H1 (cell line): Measurements from ENCODE around the gene OTOGL. TPM values are rescaled to one million over a fixed set of nuclear protein-coding genes. Genes with fewer than 3 reads are reported as not detected.

Experiments
- CTCF ChIA-PET: fragments of 300-600 bp; sonication (Branson Sonifier 250); formaldehyde crosslinking; loops from one replicate; lab custom pipeline; 2021; ENCODE audit not compliant: partially characterized antibody; lab: Charles Lee
- POLR2A ChIA-PET: fragments of 300-600 bp; sonication (Branson Sonifier 250); formaldehyde crosslinking; loops from one replicate; lab custom pipeline; 2021; ENCODE audit warnings: inconsistent platforms; ENCODE audit not compliant: partially characterized antibody; lab: Charles Lee
- DNase-seq, 2 experiments: peaks; one replicate each; pipeline versions ENCODE4 v3.0.0 to v3.0.0-alpha.2; 2010 to 2022; ENCODE audit warnings: low spot score in 2 of 2, low read depth in 1 of 2, mixed read lengths in 1 of 2
- FAIRE-seq: peaks from 2 replicates; lab custom pipeline; 2011; peaks lifted over from hg19 to GRCh38; lab: Jason Lieb, UNC
- H2AFZ ChIP-seq: 2 replicates; pipeline ENCODE4 v1.8.1; 2012; ENCODE audit warnings: low read length, inconsistent platforms
- H2AK5ac ChIP-seq: 2 replicates; pipeline ENCODE4 v1.6.1; 2013; ENCODE audit warnings: low read depth, low read length
- H2BK120ac ChIP-seq: replicated peaks from 2 replicates; pipeline ENCODE3; 2013; ENCODE audit warnings: low read depth, low read length, inconsistent platforms
- H2BK12ac ChIP-seq: 2 replicates; pipeline ENCODE4 v1.6.1; 2013; ENCODE audit warnings: low read depth, low read length
- H2BK15ac ChIP-seq: 2 replicates; pipeline ENCODE4 v1.6.1; 2013; ENCODE audit warnings: low read length
- H2BK20ac ChIP-seq: 2 replicates; pipeline ENCODE4 v1.6.1; 2013; ENCODE audit warnings: low read length
- H2BK5ac ChIP-seq: 2 replicates; pipeline ENCODE4 v1.6.1; 2013; ENCODE audit warnings: low read depth, low read length
- H3K14ac ChIP-seq: 2 replicates; pipeline ENCODE4 v1.6.1; 2013; ENCODE audit warnings: inconsistent platforms; ENCODE audit not compliant: insufficient read length
- H3K18ac ChIP-seq: 2 replicates; pipeline ENCODE4 v1.6.1; 2013; ENCODE audit warnings: low read length; ENCODE audit errors: extremely low read depth
- H3K23ac ChIP-seq: 2 replicates; pipeline ENCODE4 v1.6.1; 2013; ENCODE audit warnings: inconsistent platforms; ENCODE audit not compliant: insufficient read length
- H3K23me2 ChIP-seq: 2 replicates; pipeline ENCODE4 v1.6.1; 2013; ENCODE audit warnings: low read depth, low read length
- H3K27ac ChIP-seq: 2 replicates; pipeline ENCODE4 v1.6.1; 2011; ENCODE audit warnings: low read depth, low read length, inconsistent platforms
- H3K27me3 ChIP-seq, 4 experiments: replicated peaks in 1 of 4; 1 replicate in 1 of 4; 2 replicates in 3 of 4; pipeline versions ENCODE4 v1.6.1 to v1.8.1; 2011 to 2013; ENCODE audit warnings: low read length in 3 of 4, mild to moderate bottlenecking in 3 of 4, inconsistent platforms in 2 of 4, mixed read lengths in 2 of 4, moderate library complexity in 1 of 4; ENCODE audit not compliant: control insufficient read depth in 3 of 4, insufficient read depth in 3 of 4; ENCODE audit errors: extremely low read depth in 1 of 4
- H3K36me3 ChIP-seq, 4 experiments: 2 replicates each; pipeline versions ENCODE4 v1.6.1 to v1.8.1; 2011 to 2013; ENCODE audit warnings: mild to moderate bottlenecking in 4 of 4, low read length in 3 of 4, moderate library complexity in 2 of 4, control low read depth in 1 of 4, inconsistent platforms in 1 of 4; ENCODE audit not compliant: insufficient read depth in 4 of 4, control insufficient read depth in 2 of 4
- H3K4ac ChIP-seq: replicated peaks from 2 replicates; pipeline ENCODE3; 2013; ENCODE audit warnings: low read length, low read depth, mixed read lengths, inconsistent platforms; ENCODE audit not compliant: insufficient read length
- H3K4me1 ChIP-seq, 4 experiments: replicated peaks in 1 of 4; 1 replicate in 1 of 4; 2 replicates in 3 of 4; pipeline versions ENCODE4 v1.6.1 to v1.8.1; 2011 to 2013; ENCODE audit warnings: low read length in 3 of 4, inconsistent platforms in 2 of 4, mixed read lengths in 1 of 4; ENCODE audit not compliant: insufficient read depth in 4 of 4, control insufficient read depth in 3 of 4
- H3K4me2 ChIP-seq, 2 experiments: 2 replicates each; pipeline versions ENCODE4 v1.6.1 to v1.8.1; 2011 to 2013; ENCODE audit warnings: low read depth in 2 of 2, low read length in 2 of 2, control low read depth in 1 of 2, inconsistent platforms in 1 of 2, mild to moderate bottlenecking in 1 of 2; ENCODE audit not compliant: insufficient read depth in 1 of 2
- H3K4me3 ChIP-seq, 4 experiments: fragments of 200-600, 300-600 bp in 1 of 4; sonication (generic), shearing (Covaris generic), sonication (Bioruptor Twin) in 1 of 4; 2 replicates each; pipeline versions ENCODE4 v1.5.1 to v1.8.1; 2011 to 2016; ENCODE audit warnings: low read length in 4 of 4, low read depth in 3 of 4, control low read depth in 2 of 4, inconsistent platforms in 2 of 4, mild to moderate bottlenecking in 2 of 4, mixed read lengths in 1 of 4, moderate library complexity in 1 of 4; ENCODE audit not compliant: insufficient read depth in 2 of 4; ENCODE audit errors: extremely low read depth in 1 of 4
- H3K56ac ChIP-seq: replicated peaks from 2 replicates; pipeline ENCODE3; 2013; ENCODE audit warnings: low read depth, mild to moderate bottlenecking, mixed read lengths, low read length, inconsistent platforms; ENCODE audit not compliant: insufficient read length
- H3K79me1 ChIP-seq: 2 replicates; pipeline ENCODE4 v1.6.1; 2013; ENCODE audit warnings: low read depth, low read length, control low read depth
- H3K79me2 ChIP-seq, 2 experiments: 2 replicates each; pipeline versions ENCODE4 v1.6.1 to v1.8.1; 2012 to 2013; ENCODE audit warnings: low read length in 2 of 2, mild to moderate bottlenecking in 2 of 2, inconsistent platforms in 1 of 2; ENCODE audit not compliant: insufficient read depth in 2 of 2, control insufficient read depth in 1 of 2
- H3K9ac ChIP-seq, 4 experiments: replicated peaks in 1 of 4; 1 replicate in 1 of 4; 2 replicates in 3 of 4; pipeline versions ENCODE4 v1.6.1 to v1.8.1; 2011 to 2013; ENCODE audit warnings: low read depth in 3 of 4, low read length in 3 of 4, control low read depth in 2 of 4, mild to moderate bottlenecking in 2 of 4, moderate library complexity in 2 of 4, inconsistent platforms in 1 of 4; ENCODE audit errors: extremely low read depth in 1 of 4
- H3K9me3 ChIP-seq, 2 experiments: 2 replicates each; pipeline versions ENCODE4 v1.6.1 to v1.8.1; 2012 to 2013; ENCODE audit warnings: mild to moderate bottlenecking in 2 of 2, moderate library complexity in 2 of 2, control low read depth in 1 of 2, inconsistent platforms in 1 of 2, low read depth in 1 of 2, low read length in 1 of 2, mixed read lengths in 1 of 2; ENCODE audit not compliant: insufficient read depth in 2 of 2
- H4K20me1 ChIP-seq, 2 experiments: replicated peaks in 1 of 2; 2 replicates each; pipeline versions ENCODE3 to v1.8.1; 2011 to 2013; ENCODE audit warnings: inconsistent platforms in 2 of 2, low read length in 2 of 2, mild to moderate bottlenecking in 1 of 2; ENCODE audit not compliant: insufficient read depth in 2 of 2, control insufficient read depth in 1 of 2
- H4K5ac ChIP-seq: 2 replicates; pipeline ENCODE4 v1.6.1; 2013; ENCODE audit warnings: low read length, low read depth, mixed read lengths, inconsistent platforms; ENCODE audit not compliant: insufficient read length
- H4K8ac ChIP-seq: 2 replicates; pipeline ENCODE4 v1.8.0; 2013; ENCODE audit warnings: mild to moderate bottlenecking, moderate library complexity, low read length, inconsistent platforms; ENCODE audit not compliant: insufficient read depth; ENCODE audit errors: extremely low read depth
- H4K91ac ChIP-seq: replicated peaks from 2 replicates; pipeline ENCODE3; 2013; ENCODE audit warnings: low read length, mixed read lengths, inconsistent platforms; ENCODE audit not compliant: insufficient read length
- POLR2A ChIP-seq, 2 experiments: IDR thresholded peaks; 1 replicate in 1 of 2; 2 replicates in 1 of 2; pipeline ENCODE4 v1.6.1; 2011; ENCODE audit warnings: low read depth in 2 of 2, low read length in 2 of 2, mild to moderate bottlenecking in 2 of 2; ENCODE audit errors: control extremely low read depth in 1 of 2
- RFX5 ChIP-seq: IDR thresholded peaks from 2 replicates; pipeline ENCODE4 v1.6.1; 2011; ENCODE audit warnings: low read depth, low read length, improper control_type of control experiment, borderline replicate concordance
- WGBS, 2 experiments: shearing (Covaris generic) in 1 of 2; methylation state at CpG; one replicate each; pipeline versions ENCODE4 v1.1.6 to v1.1.7; 2013 to 2015; ENCODE audit warnings: low lambda C conversion rate in 2 of 2, mixed read lengths in 2 of 2, inconsistent platforms in 1 of 2, low coverage in 1 of 2, missing lambda C conversion rate in 1 of 2; ENCODE audit not compliant: insufficient replicate concordance in 2 of 2, insufficient coverage in 1 of 2, insufficient read length in 1 of 2; ENCODE audit errors: extremely low coverage in 1 of 2, missing lambda C conversion rate in 1 of 2; 5-methylcytosine and 5-hydroxymethylcytosine counted together
- polyA plus RNA-seq, 7 experiments: library from polyadenylated mRNA; depleted of rRNA in 3 of 7; stranded (reverse) in 5 of 7; unstranded in 2 of 7; fragments of >200 nt in 5 of 7; fragments of 200-250 nt in 2 of 7; gene quantifications; 1 replicate in 5 of 7; 2 replicates in 1 of 7; 4 replicates in 1 of 7; pipeline versions ENCODE4 v1.2.1 to v1.2.3, GENCODE V29; 2011 to 2013; ENCODE audit warnings: missing spikeins in 2 of 7, mixed read lengths in 2 of 7
- total RNA-seq: library from RNA; stranded (reverse); fragmentation: NEBNext Ultra II Directional; extraction: Animal tissue kit (Norgen Biotek cat#: 25700); gene quantifications from 2 replicates; pipeline ENCODE4 v1.2.1, GENCODE V29; 2021

The OTOGL gene
- total and polyA plus RNA-seq, 2 of the 8 experiments (the other 6 are each of a cell fraction or from before 2014, with no cell fraction given): 0.12 to 0.17 TPM

DNA sequence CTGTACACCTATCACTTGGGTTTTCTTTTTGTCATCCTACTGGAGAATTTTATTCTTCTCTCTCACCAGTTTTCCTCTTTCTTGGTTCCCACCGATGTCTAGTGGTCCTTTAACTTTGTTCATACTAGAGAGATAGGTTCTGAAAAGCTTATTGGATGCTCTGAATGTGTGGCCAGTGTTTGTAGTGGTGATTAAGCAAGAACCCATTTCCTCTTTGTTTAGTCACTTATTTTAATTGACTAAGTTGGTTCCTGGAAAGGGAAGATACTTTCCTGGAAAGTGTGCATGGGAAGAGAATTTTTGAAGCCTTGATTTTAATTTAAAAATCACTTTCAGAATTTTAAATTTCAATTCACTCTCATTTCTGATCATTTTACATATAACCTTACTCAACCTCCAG is 127.2 kb downstream of the OTOGL start:
- ChIA-PET POLR2A (no interaction called here), CTCF (interaction anchor here (2.8 kb wide), 1 partner anchor 43 kb away, joined by 13 read pairs; no protein-coding TSS in a partner anchor)
- H3K9ac ChIP-seq: no peak overlapping the region
- no peak overlapping the region for H3K27ac ChIP-seq
- no peak overlapping the region for H2BK120ac ChIP-seq
- no peak overlapping the region for H3K4ac ChIP-seq
- WGBS, 2 experiments: 77% methylated on average over 1 of the region's 1 CpG; no CpG with 5 or more reads in 1 of the 2 experiments
- H4K8ac ChIP-seq: no peak overlapping the region
- H3K23me2 ChIP-seq: no peaks in the 10 kb centered on the region; the same call in 1 of the 2 replicates
- H3K23ac ChIP-seq: no peak overlapping the region
- no peak overlapping the region for H2BK15ac ChIP-seq
- H3K14ac ChIP-seq: no peak overlapping the region
- H2BK5ac ChIP-seq: no peak overlapping the region
- H4K20me1 ChIP-seq: no peaks in the 10 kb centered on the region
- H3K27me3 ChIP-seq: no peaks in the 10 kb centered on the region
- no peak overlapping the region for H2AK5ac ChIP-seq
- FAIRE-seq: no peak
- no peaks in the 10 kb centered on the region for H3K79me1 ChIP-seq
- no peaks in the 10 kb centered on the region for H3K9me3 ChIP-seq
- no peaks in the 10 kb centered on the region for H3K79me2 ChIP-seq
- H4K5ac ChIP-seq: no peak overlapping the region
- H3K4me3 ChIP-seq: no peak overlapping the region
- H2BK12ac ChIP-seq: no peak overlapping the region
- no peaks in the 10 kb centered on the region for H3K36me3 ChIP-seq
- no peak overlapping the region for H3K18ac ChIP-seq
- no peak overlapping the region for H2BK20ac ChIP-seq
- no peak overlapping the region for H3K56ac ChIP-seq
- H3K4me1 ChIP-seq: no peaks in the 10 kb centered on the region; a peak in 1 of 7 replicates
- no peak overlapping the region for H4K91ac ChIP-seq
- DNase-seq: no peak
- no peak overlapping the region for H2AFZ ChIP-seq
- no peak overlapping the region for H3K4me2 ChIP-seq
- TF ChIP-seq POLR2A (IDR thresholded peaks at IDR 0.05; ENCODE audit: control extremely low read depth in 1 of 2, low read depth in 2 of 2, low read length in 2 of 2) (no peak), RFX5 (no peak)
